ENCODE measurements around the gene NNAT. TPM values are rescaled to one million over a fixed set of nuclear protein-coding genes. Genes with fewer than 3 reads are reported as not detected.

NNAT gene
- total RNA-seq, 1 donor from 2014 or later: 0.54 TPM

GRCh38 chr20:37562695-37563480 is 41.8 kb downstream of the NNAT start:
- peaks cover 20% of the 10 kb centered on the region for H3K4me1 Mint-ChIP-seq (ENCODE audit: unreplicated experiment)
- no peaks in the 10 kb centered on the region for H3K36me3 Mint-ChIP-seq (ENCODE audit: low read depth, unreplicated experiment)
- no peak for DNase-seq (ENCODE audit: low spot score)
- TF ChIP-seq CTCF (IDR thresholded peaks at IDR 0.05; ENCODE audit: unreplicated experiment): no peak
- H3K27me3 Mint-ChIP-seq (ENCODE audit: unreplicated experiment): peaks cover 7% of the 10 kb centered on the region
- H3K9me3 Mint-ChIP-seq (ENCODE audit: unreplicated experiment): no peaks in the 10 kb centered on the region
- no peak overlapping the region for H3K27ac Mint-ChIP-seq (ENCODE audit: unreplicated experiment)
- H3K4me3 Mint-ChIP-seq (ENCODE audit: unreplicated experiment): no peak overlapping the region

- H3K27ac Mint-ChIP-seq (ENCODE audit: unreplicated experiment): no peak overlapping the region
Observed at GRCh38 chr20:37564016-37564387, 43.0 kb downstream of the NNAT start.

GRCh38 chr20:37564388-37565133 is 43.5 kb downstream of the NNAT start:
- Mint-ChIP-seq H3K36me3 (ENCODE audit: low read depth, unreplicated experiment) (no peaks in the 10 kb centered on the region), H3K9me3 (ENCODE audit: unreplicated experiment) (no peaks in the 10 kb centered on the region), H3K27ac (ENCODE audit: unreplicated experiment) (no peak overlapping the region), H3K27me3 (ENCODE audit: unreplicated experiment) (peaks cover 7% of the 10 kb centered on the region), H3K4me3 (ENCODE audit: unreplicated experiment) (no peak overlapping the region), H3K4me1 (ENCODE audit: unreplicated experiment) (peaks cover 17% of the 10 kb centered on the region)
- peak; percentile 83 for DNase-seq (ENCODE audit: low spot score)
- peak; percentile 84 for TF ChIP-seq CTCF (IDR thresholded peaks at IDR 0.05; ENCODE audit: unreplicated experiment)

More at GRCh38 chr20:37564016-37564387, 43.0 kb downstream of the NNAT start:
- TF ChIP-seq CTCF (IDR thresholded peaks at IDR 0.05; ENCODE audit: unreplicated experiment): no peak
- DNase-seq (ENCODE audit: low spot score): no peak
- H3K36me3 Mint-ChIP-seq (ENCODE audit: low read depth, unreplicated experiment): no peaks in the 10 kb centered on the region
- peaks cover 7% of the 10 kb centered on the region for H3K27me3 Mint-ChIP-seq (ENCODE audit: unreplicated experiment)
- no peaks in the 10 kb centered on the region for H3K9me3 Mint-ChIP-seq (ENCODE audit: unreplicated experiment)
- peaks cover 21% of the 10 kb centered on the region for H3K4me1 Mint-ChIP-seq (ENCODE audit: unreplicated experiment)
- H3K4me3 Mint-ChIP-seq (ENCODE audit: unreplicated experiment): no peak overlapping the region

GRCh38 chr20:37565134-37565811 is 44.2 kb downstream of the NNAT start:
- no peak for DNase-seq (ENCODE audit: low spot score)
- no peak overlapping the region for H3K27ac Mint-ChIP-seq (ENCODE audit: unreplicated experiment)
- peaks cover 7% of the 10 kb centered on the region for H3K27me3 Mint-ChIP-seq (ENCODE audit: unreplicated experiment)
- no peak overlapping the region for H3K4me3 Mint-ChIP-seq (ENCODE audit: unreplicated experiment)
- H3K36me3 Mint-ChIP-seq (ENCODE audit: low read depth, unreplicated experiment): no peaks in the 10 kb centered on the region
- TF ChIP-seq CTCF (IDR thresholded peaks at IDR 0.05; ENCODE audit: unreplicated experiment): no peak
- peaks cover 17% of the 10 kb centered on the region for H3K4me1 Mint-ChIP-seq (ENCODE audit: unreplicated experiment)
- H3K9me3 Mint-ChIP-seq (ENCODE audit: unreplicated experiment): no peaks in the 10 kb centered on the region

All from endothelial cell (in vitro differentiated cells).